PC-9 (cell line): ENCODE measurements around the gene MGST1.

Experiments used
- CTCF ChIP-seq: fragments of 200-600 bp; sonication (generic); conservative IDR thresholded peaks from 2 replicates; pipeline ENCODE4 v1.6.1; 2017; ENCODE audit warnings: mixed run types, antibody characterized with exemption, mild to moderate bottlenecking, moderate library complexity
- EZH2 ChIP-seq: fragments of 200-600 bp; sonication (generic); IDR thresholded peaks from 2 replicates; pipeline ENCODE4 v1.8.0; 2017; ENCODE audit warnings: antibody characterized with exemption, low read depth

GRCh38 chr12:16350682-16351081, 3.2 kb downstream of the MGST1 start:
- TF ChIP-seq CTCF (no peak), EZH2 (no peak)
